ENCODE results near the gene CROCC2.

CROCC2 gene

GRCh38 chr2:240992572-240993291 lies 86.6 kb downstream of the CROCC2 start:
- no peak for FAIRE-seq
- no peak for DNase-seq (ENCODE audit: insufficient read length)
- TF ChIP-seq TAF1 (IDR thresholded peaks at IDR 0.05; ENCODE audit: borderline replicate concordance, low read depth, low read length) = no peak
- TF ChIP-seq POLR2AphosphoS5 (IDR thresholded peaks at IDR 0.05; ENCODE audit: low read depth, low read length) = no peak
- no peak for TF ChIP-seq POLR2A (IDR thresholded peaks at IDR 0.05; ENCODE audit: low read depth, low read length)

- no peak for FAIRE-seq
- TF ChIP-seq POLR2A (IDR thresholded peaks at IDR 0.05; ENCODE audit: low read depth, low read length) (no peak), POLR2AphosphoS5 (IDR thresholded peaks at IDR 0.05; ENCODE audit: low read depth, low read length) (no peak), TAF1 (IDR thresholded peaks at IDR 0.05; ENCODE audit: borderline replicate concordance, low read depth, low read length) (no peak)
- DNase-seq (ENCODE audit: insufficient read length) = no peak
These were observed 87.5 kb downstream of the CROCC2 start for GRCh38 chr2:240993446-240994170.

- DNase-seq (ENCODE audit: insufficient read length) = no peak
- no peak for TF ChIP-seq POLR2A (IDR thresholded peaks at IDR 0.05; ENCODE audit: low read depth, low read length)
- FAIRE-seq = no peak
These were observed 88.2 kb downstream of the CROCC2 start for GRCh38 chr2:240994171-240994896.

- DNase-seq (ENCODE audit: insufficient read length) (no peak), FAIRE-seq (no peak)
- TF ChIP-seq POLR2A (IDR thresholded peaks at IDR 0.05; ENCODE audit: low read depth, low read length) (no peak), POLR2AphosphoS5 (IDR thresholded peaks at IDR 0.05; ENCODE audit: low read depth, low read length) (no peak), TAF1 (IDR thresholded peaks at IDR 0.05; ENCODE audit: borderline replicate concordance, low read depth, low read length) (no peak)
These were observed 89.2 kb downstream of the CROCC2 start for GRCh38 chr2:240995041-240996021.

- no peak for TF ChIP-seq TAF1 (IDR thresholded peaks at IDR 0.05; ENCODE audit: borderline replicate concordance, low read depth, low read length)
- no peak for TF ChIP-seq POLR2A (IDR thresholded peaks at IDR 0.05; ENCODE audit: low read depth, low read length)
- TF ChIP-seq POLR2AphosphoS5 (IDR thresholded peaks at IDR 0.05; ENCODE audit: low read depth, low read length) = no peak
- DNase-seq (ENCODE audit: insufficient read length) (no peak), FAIRE-seq (no peak)
These were observed 90.2 kb downstream of the CROCC2 start for GRCh38 chr2:240996161-240996833.

GRCh38 chr2:240996834-240997140 lies 90.7 kb downstream of the CROCC2 start:
- no peak for DNase-seq (ENCODE audit: insufficient read length)
- TF ChIP-seq POLR2AphosphoS5 (IDR thresholded peaks at IDR 0.05; ENCODE audit: low read depth, low read length) (no peak), TAF1 (IDR thresholded peaks at IDR 0.05; ENCODE audit: borderline replicate concordance, low read depth, low read length) (no peak), POLR2A (IDR thresholded peaks at IDR 0.05; ENCODE audit: low read depth, low read length) (no peak)
- FAIRE-seq = no peak

GRCh38 chr2:240997141-240997855 lies 91.2 kb downstream of the CROCC2 start:
- DNase-seq (ENCODE audit: insufficient read length) (no peak), FAIRE-seq (no peak)
- TF ChIP-seq POLR2A (IDR thresholded peaks at IDR 0.05; ENCODE audit: low read depth, low read length) = no peak

GRCh38 chr2:240997856-240998705 lies 91.9 kb downstream of the CROCC2 start, which contains the start of gene SNED1:
SNED1 (plus strand) TSS chr2:240998618; CDS start chr2:240998838, 220 bp downstream.
- FAIRE-seq (no peak), DNase-seq (ENCODE audit: insufficient read length) (no peak)
- TF ChIP-seq POLR2AphosphoS5 (IDR thresholded peaks at IDR 0.05; ENCODE audit: low read depth, low read length) = no peak
- no peak for TF ChIP-seq TAF1 (IDR thresholded peaks at IDR 0.05; ENCODE audit: borderline replicate concordance, low read depth, low read length)
- TF ChIP-seq POLR2A (IDR thresholded peaks at IDR 0.05; ENCODE audit: low read depth, low read length) = no peak

GRCh38 chr2:240998706-240998994 lies 92.5 kb downstream of the CROCC2 start:
- TF ChIP-seq POLR2AphosphoS5 (IDR thresholded peaks at IDR 0.05; ENCODE audit: low read depth, low read length) = no peak
- no peak for TF ChIP-seq TAF1 (IDR thresholded peaks at IDR 0.05; ENCODE audit: borderline replicate concordance, low read depth, low read length)
- no peak for TF ChIP-seq POLR2A (IDR thresholded peaks at IDR 0.05; ENCODE audit: low read depth, low read length)
- no peak for DNase-seq (ENCODE audit: insufficient read length)
- FAIRE-seq = no peak

Data from GM12892 (cell line).